ENCODE results near the gene HEYL.

The HEYL gene

GRCh38 chr1:39668111-39668510 is 28.7 kb upstream of the HEYL start:
- H3K27ac ChIP-seq: no peak overlapping the region
- intact Hi-C loops (cut with DNase I; ENCODE audit: low total_unique reads): loop anchor here (10.0 kb wide), 1 partner anchor 47 kb away; no protein-coding TSS in a partner anchor
- DNase-seq: no peak

GRCh38 chr1:39666772-39667171 is 27.3 kb upstream of the HEYL start:
- no peak for DNase-seq
- no peak for TF ChIP-seq CTCF (IDR thresholded peaks at IDR 0.05)
- H3K27me3 ChIP-seq: no peaks in the 10 kb centered on the region

More at GRCh38 chr1:39668111-39668510, 28.7 kb upstream of the HEYL start:
- Histone ChIP-seq H3K4me3 (no peak overlapping the region), H3K9me3 (no peaks in the 10 kb centered on the region), H3K4me1 (peaks cover 0 to 21% (median 16%) of the 10 kb centered on the region in 4 donors), H3K36me3 (no peaks in the 10 kb centered on the region), H3K27me3 (no peaks in the 10 kb centered on the region)
- no peak for TF ChIP-seq CTCF (IDR thresholded peaks at IDR 0.05)

GRCh38 chr1:39663559-39663958 is 24.1 kb upstream of the HEYL start:
- no peaks in the 10 kb centered on the region for H3K27me3 ChIP-seq
- TF ChIP-seq CTCF (IDR thresholded peaks at IDR 0.05): no peak
- H3K9me3 ChIP-seq: no peaks in the 10 kb centered on the region
- DNase-seq: no peak
- H3K4me1 ChIP-seq: no peaks in the 10 kb centered on the region
- H3K27ac ChIP-seq: no peak overlapping the region
- H3K4me3 ChIP-seq: no peak overlapping the region
- intact Hi-C loops (cut with DNase I; ENCODE audit: low total_unique reads): loop anchor here (5.0 to 10.0 kb wide), 2 partner anchors 51 to 71 kb away; no protein-coding TSS in a partner anchor
- no peaks in the 10 kb centered on the region for H3K36me3 ChIP-seq

More at GRCh38 chr1:39666772-39667171, 27.3 kb upstream of the HEYL start:
- Histone ChIP-seq H3K4me1 (peaks cover 0 to 11% (median 9%) of the 10 kb centered on the region in 4 donors), H3K4me3 (no peak overlapping the region), H3K27ac (no peak overlapping the region), H3K36me3 (no peaks in the 10 kb centered on the region), H3K9me3 (no peaks in the 10 kb centered on the region)
- intact Hi-C loops (cut with DNase I; ENCODE audit: low total_unique reads): loop anchor here (10.0 kb wide), 1 partner anchor 48 kb away; no protein-coding TSS in a partner anchor

GRCh38 chr1:39662861-39663260 is 23.4 kb upstream of the HEYL start:
- intact Hi-C loops (cut with DNase I; ENCODE audit: low total_unique reads): loop anchor here (5.0 to 10.0 kb wide), 2 partner anchors 52 to 71 kb away; no protein-coding TSS in a partner anchor
- no peak for DNase-seq
- H3K9me3 ChIP-seq: no peaks in the 10 kb centered on the region
- H3K36me3 ChIP-seq: no peaks in the 10 kb centered on the region
- H3K4me3 ChIP-seq: no peak overlapping the region
- H3K4me1 ChIP-seq: no peaks in the 10 kb centered on the region
- no peak for TF ChIP-seq CTCF (IDR thresholded peaks at IDR 0.05)
- H3K27me3 ChIP-seq: no peaks in the 10 kb centered on the region
- H3K27ac ChIP-seq: no peak overlapping the region

- Histone ChIP-seq H3K9me3 (no peaks in the 10 kb centered on the region), H3K4me1 (no peaks in the 10 kb centered on the region), H3K27me3 (no peaks in the 10 kb centered on the region), H3K4me3 (no peak overlapping the region), H3K36me3 (no peaks in the 10 kb centered on the region), H3K27ac (no peak overlapping the region)
- no peak for DNase-seq
- intact Hi-C loops (cut with DNase I; ENCODE audit: low total_unique reads): no loop called here
- TF ChIP-seq CTCF (IDR thresholded peaks at IDR 0.05): no peak
Measured at GRCh38 chr1:39659538-39659937, 20.1 kb upstream of the HEYL start.

- no peaks in the 10 kb centered on the region for H3K27me3 ChIP-seq
- H3K27ac ChIP-seq: no peak overlapping the region
- no peaks in the 10 kb centered on the region for H3K36me3 ChIP-seq
- no peaks in the 10 kb centered on the region for H3K9me3 ChIP-seq
- no peak for TF ChIP-seq CTCF (IDR thresholded peaks at IDR 0.05)
- no peaks in the 10 kb centered on the region for H3K4me1 ChIP-seq
- no peak for DNase-seq
- intact Hi-C loops (cut with DNase I; ENCODE audit: low total_unique reads): no loop called here
- H3K4me3 ChIP-seq: no peak overlapping the region
Measured at GRCh38 chr1:39659110-39659509, 19.7 kb upstream of the HEYL start.

All from tibial artery (tissue), 4 donors.